ENCODE measurements around the gene ANTXRL. TPM values are rescaled to one million over a fixed set of nuclear protein-coding genes. Genes with fewer than 3 reads are reported as not detected.

ANTXRL gene
- total RNA-seq, 2 donors from 2014 or later = not detected

DNA sequence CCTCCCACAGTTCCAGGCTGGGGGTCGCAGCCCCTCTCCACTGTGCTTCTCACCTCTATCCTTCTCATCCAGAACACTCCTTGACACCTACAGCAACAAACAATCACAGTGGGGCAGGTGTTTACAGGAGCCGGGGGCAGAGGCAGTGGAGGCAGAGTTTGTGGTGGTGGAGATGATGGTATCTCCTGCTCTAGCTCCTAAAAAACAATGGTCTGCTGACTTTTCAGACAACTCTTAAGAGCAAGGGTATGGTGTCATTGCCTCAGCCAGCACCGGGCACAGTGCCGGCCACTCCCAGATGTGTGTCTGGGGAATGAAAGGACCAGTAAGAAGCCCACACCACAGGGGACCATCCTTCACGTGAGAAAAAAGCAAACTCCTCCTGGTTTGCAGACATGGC lies 36.3 kb upstream of the ANTXRL start:
- TF ChIP-seq, protein P1, sequence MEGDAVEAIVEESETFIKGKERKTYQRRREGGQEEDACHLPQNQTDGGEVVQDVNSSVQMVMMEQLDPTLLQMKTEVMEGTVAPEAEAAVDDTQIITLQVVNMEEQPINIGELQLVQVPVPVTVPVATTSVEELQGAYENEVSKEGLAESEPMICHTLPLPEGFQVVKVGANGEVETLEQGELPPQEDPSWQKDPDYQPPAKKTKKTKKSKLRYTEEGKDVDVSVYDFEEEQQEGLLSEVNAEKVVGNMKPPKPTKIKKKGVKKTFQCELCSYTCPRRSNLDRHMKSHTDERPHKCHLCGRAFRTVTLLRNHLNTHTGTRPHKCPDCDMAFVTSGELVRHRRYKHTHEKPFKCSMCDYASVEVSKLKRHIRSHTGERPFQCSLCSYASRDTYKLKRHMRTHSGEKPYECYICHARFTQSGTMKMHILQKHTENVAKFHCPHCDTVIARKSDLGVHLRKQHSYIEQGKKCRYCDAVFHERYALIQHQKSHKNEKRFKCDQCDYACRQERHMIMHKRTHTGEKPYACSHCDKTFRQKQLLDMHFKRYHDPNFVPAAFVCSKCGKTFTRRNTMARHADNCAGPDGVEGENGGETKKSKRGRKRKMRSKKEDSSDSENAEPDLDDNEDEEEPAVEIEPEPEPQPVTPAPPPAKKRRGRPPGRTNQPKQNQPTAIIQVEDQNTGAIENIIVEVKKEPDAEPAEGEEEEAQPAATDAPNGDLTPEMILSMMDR (IDR thresholded peaks at IDR 0.05) = no peak
- DNase-seq = no peak
- no peaks in the 10 kb centered on the region for H3K4me1 ChIP-seq
- intact Hi-C loops (cut with DNase I) = no loop called here
- no peaks in the 10 kb centered on the region for H3K36me3 ChIP-seq
- H3K9ac ChIP-seq (ENCODE audit: low read depth in 2 of 2, low read length in 2 of 2) = no peak overlapping the region
- H3K9me3 ChIP-seq = no peaks in the 10 kb centered on the region
- no peaks in the 10 kb centered on the region for H3K27me3 ChIP-seq
- H3K27ac ChIP-seq = no peak overlapping the region
- no peak overlapping the region for H3K4me3 ChIP-seq

DNA sequence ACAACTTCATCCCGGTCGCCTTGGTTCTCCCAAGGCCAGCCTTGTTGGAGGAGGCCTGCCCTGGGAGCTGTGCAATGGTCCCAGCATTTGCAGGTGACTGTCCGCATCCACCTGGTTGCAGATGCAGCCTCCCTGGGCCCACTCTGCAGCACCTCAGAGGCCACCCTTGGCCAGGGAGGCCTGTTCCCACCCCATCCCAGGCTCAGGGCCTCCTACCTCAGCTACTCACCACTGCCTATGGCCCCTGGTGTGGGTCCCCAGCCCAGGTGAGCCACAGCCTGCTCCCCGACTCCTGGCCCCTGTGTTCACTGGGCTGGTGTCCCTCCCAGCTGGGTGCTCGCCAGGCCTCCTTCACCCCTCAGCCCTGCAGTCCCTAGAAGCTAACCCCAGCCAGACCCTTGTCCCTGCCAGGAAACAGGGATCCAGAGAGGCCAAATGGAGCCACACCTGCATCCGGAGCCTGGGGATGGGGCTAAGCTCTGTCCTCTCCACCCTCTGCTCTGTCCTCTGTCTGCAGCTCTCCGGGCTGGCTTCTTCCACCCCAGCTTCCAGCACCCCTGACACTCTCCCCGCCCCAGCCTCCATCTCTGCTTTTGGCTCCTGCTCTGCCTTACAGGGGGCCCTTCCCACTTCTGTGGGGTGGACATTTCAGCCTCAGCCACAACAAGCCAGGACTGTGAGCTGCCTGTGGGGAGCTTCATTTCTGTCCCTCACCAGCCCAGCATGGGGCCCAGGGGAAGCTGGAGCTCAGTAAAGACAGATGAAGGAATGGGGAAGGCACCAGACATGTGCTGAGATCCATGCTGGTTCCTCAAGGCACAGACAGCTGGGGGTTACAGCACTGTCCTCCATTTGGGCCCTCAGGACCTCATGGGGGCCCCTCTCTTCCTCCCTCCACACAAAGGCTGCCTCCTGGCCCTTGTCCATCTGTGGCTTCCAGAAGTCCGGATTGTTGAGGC lies 35.6 kb upstream of the ANTXRL start:
- Histone ChIP-seq H3K27ac (no peak overlapping the region), H3K27me3 (no peaks in the 10 kb centered on the region), H3K4me3 (no peak overlapping the region), H3K9me3 (no peaks in the 10 kb centered on the region), H3K4me1 (no peaks in the 10 kb centered on the region), H3K36me3 (no peaks in the 10 kb centered on the region), H3K9ac (ENCODE audit: low read depth in 2 of 2, low read length in 2 of 2) (no peak overlapping the region)
- intact Hi-C loops (cut with DNase I) = no loop called here
- DNase-seq = peak; percentile 15
- TF ChIP-seq, protein P1 (IDR thresholded peaks at IDR 0.05) = no peak

DNA sequence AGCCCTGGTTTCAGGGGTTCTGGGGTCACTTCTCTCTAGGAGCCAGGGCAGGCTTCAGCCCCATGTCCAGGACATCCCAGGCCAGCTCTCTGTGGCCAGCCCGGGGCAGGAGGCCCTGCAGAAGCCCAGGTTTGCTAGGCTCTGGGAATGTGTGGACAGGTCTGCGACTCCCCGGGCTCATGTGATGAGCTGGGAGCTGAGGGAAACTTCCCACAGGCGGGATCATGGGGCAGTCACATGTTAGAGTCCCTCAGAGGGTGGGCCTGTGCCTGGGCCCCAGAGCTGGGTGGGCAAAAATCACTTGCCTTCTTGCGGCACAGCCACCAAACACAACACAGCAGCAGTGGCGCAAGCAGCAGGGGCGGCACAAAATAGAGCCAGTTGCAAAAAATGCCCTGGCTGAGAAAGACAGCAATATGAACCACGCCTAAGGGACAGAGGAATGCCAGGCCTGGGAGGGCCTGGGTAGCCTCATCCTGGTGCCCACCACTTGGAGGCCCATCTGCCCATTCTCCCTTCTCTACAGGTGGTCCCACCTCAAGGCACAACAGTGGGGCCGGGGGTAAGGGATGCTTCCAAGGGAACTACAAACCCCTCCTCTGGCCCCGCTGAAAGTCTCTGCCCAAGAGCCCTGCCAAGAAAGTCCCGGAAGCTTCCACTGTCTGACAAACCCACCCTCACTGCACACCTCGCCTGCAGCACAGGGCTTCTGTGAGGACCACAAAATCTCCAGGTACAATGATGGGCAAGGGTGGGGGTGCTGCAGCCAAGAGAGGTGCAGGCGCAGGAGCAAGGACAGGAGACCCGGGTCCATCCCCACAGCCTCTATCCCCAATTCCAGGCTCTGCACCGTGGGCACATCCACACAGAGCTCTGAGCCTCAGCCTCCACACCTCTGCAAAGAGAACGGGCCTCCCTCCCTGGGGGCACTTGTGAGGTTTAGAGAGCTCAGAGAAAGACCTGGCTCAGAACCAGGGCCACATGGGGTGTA lies 34.6 kb upstream of the ANTXRL start:
- Histone ChIP-seq H3K36me3 (no peaks in the 10 kb centered on the region), H3K27ac (no peak overlapping the region), H3K4me1 (no peaks in the 10 kb centered on the region), H3K4me3 (no peak overlapping the region), H3K9me3 (no peaks in the 10 kb centered on the region), H3K27me3 (no peaks in the 10 kb centered on the region), H3K9ac (ENCODE audit: low read depth in 2 of 2, low read length in 2 of 2) (no peak overlapping the region)
- intact Hi-C loops (cut with DNase I) = no loop called here
- TF ChIP-seq, protein P1 (IDR thresholded peaks at IDR 0.05) = no peak
- DNase-seq = peak; percentile 14

DNA sequence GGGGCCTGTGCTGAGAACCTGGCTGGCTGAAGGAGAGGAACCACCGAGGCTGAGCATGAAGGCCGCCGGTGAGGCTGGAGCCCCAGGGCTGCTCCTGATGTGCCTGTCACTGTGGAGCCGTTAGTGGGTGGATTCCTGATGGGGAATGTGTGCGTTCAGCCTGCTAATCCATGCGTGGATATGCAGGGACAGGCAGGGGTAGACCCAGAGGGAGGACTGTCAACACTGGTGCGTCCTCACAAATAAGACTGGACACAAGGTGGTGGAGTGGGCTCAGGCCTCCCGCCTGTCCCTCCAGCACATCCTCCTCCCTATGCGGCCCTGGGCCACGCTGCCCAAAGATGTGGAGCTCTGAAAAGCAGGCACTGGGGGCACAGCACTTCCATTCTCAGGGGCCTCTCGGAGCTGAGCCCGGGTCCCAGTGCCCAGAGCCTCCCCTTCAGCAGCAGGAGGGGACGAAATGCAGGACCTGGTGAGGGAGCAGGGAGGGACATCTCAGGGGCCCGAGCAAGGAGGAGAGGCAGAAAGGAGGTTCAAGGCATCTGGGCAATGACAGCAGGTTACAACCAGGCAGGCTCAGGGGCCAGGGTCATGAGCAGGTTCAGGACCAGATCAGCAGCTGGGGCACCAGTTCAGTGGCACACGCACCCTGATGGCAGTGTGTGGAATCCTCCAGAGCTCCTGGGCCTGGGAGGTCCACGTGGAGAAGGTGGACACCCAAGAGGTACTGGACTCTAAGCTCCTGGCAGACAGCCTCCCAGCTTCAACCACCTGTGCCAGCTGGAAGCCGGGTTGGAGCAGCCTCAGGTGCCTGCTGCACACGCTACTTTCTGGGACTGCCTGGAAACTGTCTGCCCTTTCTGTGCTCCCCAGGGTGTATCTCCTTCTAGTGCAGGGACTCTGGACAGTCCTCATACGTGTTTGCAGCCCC lies 33.5 kb upstream of the ANTXRL start:
- peak; percentile 13 for DNase-seq
- Histone ChIP-seq H3K27ac (no peak overlapping the region), H3K4me3 (no peak overlapping the region), H3K27me3 (no peaks in the 10 kb centered on the region), H3K36me3 (no peaks in the 10 kb centered on the region), H3K9me3 (no peaks in the 10 kb centered on the region), H3K4me1 (no peaks in the 10 kb centered on the region), H3K9ac (ENCODE audit: low read depth in 2 of 2, low read length in 2 of 2) (no peak overlapping the region)
- intact Hi-C loops (cut with DNase I) = no loop called here
- TF ChIP-seq, protein P1 (IDR thresholded peaks at IDR 0.05) = no peak
